Stimulated activated CD4-positive, alpha-beta T cell treated with anti-CD3 and anti-CD28 coated beads, Interleukin-2, amount 100 ng/mL, for 4 hours (primary cell): ENCODE results near the gene RNU6-8.

Source experiments
- DNase-seq: peaks from one replicate; pipeline ENCODE4 v3.0.0-alpha.2; 2020; ENCODE audit warnings: low read depth

The RNU6-8 gene

GRCh38 chr14:32203928-32204357, 874 bp upstream of the RNU6-8 start:
- no peak for DNase-seq

- no peak for DNase-seq
Observed at GRCh38 chr14:32202491-32202997, 525 bp downstream of the RNU6-8 start.

GRCh38 chr14:32201816-32202490, 1.1 kb downstream of the RNU6-8 start, which contains the start of gene RNU6-7:
RNU6-7 (plus strand) TSS chr14:32202045.
- no peak for DNase-seq

- peak; percentile 60 for DNase-seq
Observed at GRCh38 chr14:32201193-32201815, 1.8 kb downstream of the RNU6-8 start.

GRCh38 chr14:32200368-32201192, 2.5 kb downstream of the RNU6-8 start:
- no peak for DNase-seq

- no peak for DNase-seq
Observed at GRCh38 chr14:32197919-32198318, 5.2 kb downstream of the RNU6-8 start.

- DNase-seq, result no peak
Observed at GRCh38 chr14:32195636-32196035, 7.4 kb downstream of the RNU6-8 start.

GRCh38 chr14:32193532-32193931, 9.5 kb downstream of the RNU6-8 start:
- no peak for DNase-seq

- no peak for DNase-seq
Observed at GRCh38 chr14:32192712-32193373, 10.2 kb downstream of the RNU6-8 start.

GRCh38 chr14:32190673-32191072, 12.4 kb downstream of the RNU6-8 start:
- DNase-seq, result no peak

GRCh38 chr14:32189811-32190210, 13.3 kb downstream of the RNU6-8 start:
- DNase-seq, result no peak

GRCh38 chr14:32186248-32186647, 16.8 kb downstream of the RNU6-8 start:
- no peak for DNase-seq

GRCh38 chr14:32185097-32185496, 18.0 kb downstream of the RNU6-8 start:
- no peak for DNase-seq

- no peak for DNase-seq
Observed at GRCh38 chr14:32183151-32184058, 19.7 kb downstream of the RNU6-8 start.

- DNase-seq, result no peak
Observed at GRCh38 chr14:32171469-32171868, 31.6 kb downstream of the RNU6-8 start.

GRCh38 chr14:32169191-32169590, 33.9 kb downstream of the RNU6-8 start:
- no peak for DNase-seq

GRCh38 chr14:32167907-32168306, 35.2 kb downstream of the RNU6-8 start:
- no peak for DNase-seq

- no peak for DNase-seq
Observed at GRCh38 chr14:32166924-32167323, 36.1 kb downstream of the RNU6-8 start.

- DNase-seq, result no peak
Observed at GRCh38 chr14:32166029-32166428, 37.0 kb downstream of the RNU6-8 start.
